GM12878 (cell line): ENCODE measurements around the gene TWIST1.

ENCODE experiments used
- ATF3 ChIP-seq: IDR thresholded peaks from 2 replicates; pipeline ENCODE4 v1.6.1; 2011; ENCODE audit warnings: low read depth, mild to moderate bottlenecking, low read length, moderate library complexity, borderline replicate concordance; ENCODE audit errors: extremely low read depth
- CHD2 ChIP-seq: IDR thresholded peaks from 2 replicates; pipeline ENCODE4 v1.6.1; 2011; ENCODE audit warnings: low read depth, low read length, improper control_type of control experiment, borderline replicate concordance
- KDM1A ChIP-seq: fragments of 200-600 bp; sonication (generic); IDR thresholded peaks from 2 replicates; pipeline ENCODE4 v1.6.1; 2016; ENCODE audit warnings: borderline replicate concordance
- LARP7 ChIP-seq: fragments of 450-650 bp; IDR thresholded peaks from 2 replicates; pipeline ENCODE4 v1.6.1; 2017; ENCODE audit warnings: mild to moderate bottlenecking
- PRDM15 ChIP-seq: fragments of 450-650 bp; formaldehyde crosslinking; IDR thresholded peaks from 2 replicates; pipeline ENCODE4 v1.4.0; 2020; ENCODE audit warnings: mild to moderate bottlenecking, moderate library complexity
- YY1 ChIP-seq: IDR thresholded peaks from 2 replicates; pipeline ENCODE4 v1.6.1; 2011; ENCODE audit warnings: low read depth, mild to moderate bottlenecking, low read length
- ZBTB33 ChIP-seq: fragments of 450-650 bp; IDR thresholded peaks from 2 replicates; pipeline ENCODE4 v1.6.1; 2017; ENCODE audit warnings: mild to moderate bottlenecking
- TF ChIP-seq, protein P1 (sequence below): fragments of 450-650 bp; IDR thresholded peaks from 2 replicates; pipeline ENCODE4 v1.6.1; 2017; ENCODE audit warnings: mild to moderate bottlenecking, moderate library complexity
- TF ChIP-seq, protein P2 (sequence below), 3 experiments: IDR thresholded peaks in 2 of 3; conservative IDR thresholded peaks in 1 of 3; 2 replicates each; pipeline ENCODE4 v1.5.1; 2011; ENCODE audit warnings: low read depth in 3 of 3, low read length in 3 of 3, mild to moderate bottlenecking in 3 of 3, control low read depth in 2 of 3, moderate library complexity in 2 of 3, inconsistent platforms in 1 of 3, mixed read lengths in 1 of 3; ENCODE audit not compliant: control insufficient read depth in 2 of 3, insufficient read depth in 1 of 3; ENCODE audit errors: extremely low read depth in 1 of 3
- TF ChIP-seq, protein P3 (sequence below): fragments of 450-650 bp; conservative IDR thresholded peaks from 2 replicates; pipeline ENCODE4 v1.6.1; 2017; ENCODE audit warnings: mild to moderate bottlenecking, moderate library complexity

GRCh38 chr7:19107081-19107355 is 10.4 kb downstream of the TWIST1 start:
- TF ChIP-seq CHD2 = no peak
- no peak for TF ChIP-seq ZBTB33
- TF ChIP-seq LARP7 = no peak
- TF ChIP-seq, protein P1, sequence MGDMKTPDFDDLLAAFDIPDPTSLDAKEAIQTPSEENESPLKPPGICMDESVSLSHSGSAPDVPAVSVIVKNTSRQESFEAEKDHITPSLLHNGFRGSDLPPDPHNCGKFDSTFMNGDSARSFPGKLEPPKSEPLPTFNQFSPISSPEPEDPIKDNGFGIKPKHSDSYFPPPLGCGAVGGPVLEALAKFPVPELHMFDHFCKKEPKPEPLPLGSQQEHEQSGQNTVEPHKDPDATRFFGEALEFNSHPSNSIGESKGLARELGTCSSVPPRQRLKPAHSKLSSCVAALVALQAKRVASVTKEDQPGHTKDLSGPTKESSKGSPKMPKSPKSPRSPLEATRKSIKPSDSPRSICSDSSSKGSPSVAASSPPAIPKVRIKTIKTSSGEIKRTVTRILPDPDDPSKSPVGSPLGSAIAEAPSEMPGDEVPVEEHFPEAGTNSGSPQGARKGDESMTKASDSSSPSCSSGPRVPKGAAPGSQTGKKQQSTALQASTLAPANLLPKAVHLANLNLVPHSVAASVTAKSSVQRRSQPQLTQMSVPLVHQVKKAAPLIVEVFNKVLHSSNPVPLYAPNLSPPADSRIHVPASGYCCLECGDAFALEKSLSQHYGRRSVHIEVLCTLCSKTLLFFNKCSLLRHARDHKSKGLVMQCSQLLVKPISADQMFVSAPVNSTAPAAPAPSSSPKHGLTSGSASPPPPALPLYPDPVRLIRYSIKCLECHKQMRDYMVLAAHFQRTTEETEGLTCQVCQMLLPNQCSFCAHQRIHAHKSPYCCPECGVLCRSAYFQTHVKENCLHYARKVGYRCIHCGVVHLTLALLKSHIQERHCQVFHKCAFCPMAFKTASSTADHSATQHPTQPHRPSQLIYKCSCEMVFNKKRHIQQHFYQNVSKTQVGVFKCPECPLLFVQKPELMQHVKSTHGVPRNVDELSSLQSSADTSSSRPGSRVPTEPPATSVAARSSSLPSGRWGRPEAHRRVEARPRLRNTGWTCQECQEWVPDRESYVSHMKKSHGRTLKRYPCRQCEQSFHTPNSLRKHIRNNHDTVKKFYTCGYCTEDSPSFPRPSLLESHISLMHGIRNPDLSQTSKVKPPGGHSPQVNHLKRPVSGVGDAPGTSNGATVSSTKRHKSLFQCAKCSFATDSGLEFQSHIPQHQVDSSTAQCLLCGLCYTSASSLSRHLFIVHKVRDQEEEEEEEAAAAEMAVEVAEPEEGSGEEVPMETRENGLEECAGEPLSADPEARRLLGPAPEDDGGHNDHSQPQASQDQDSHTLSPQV = no peak
- TF ChIP-seq, protein P2, sequence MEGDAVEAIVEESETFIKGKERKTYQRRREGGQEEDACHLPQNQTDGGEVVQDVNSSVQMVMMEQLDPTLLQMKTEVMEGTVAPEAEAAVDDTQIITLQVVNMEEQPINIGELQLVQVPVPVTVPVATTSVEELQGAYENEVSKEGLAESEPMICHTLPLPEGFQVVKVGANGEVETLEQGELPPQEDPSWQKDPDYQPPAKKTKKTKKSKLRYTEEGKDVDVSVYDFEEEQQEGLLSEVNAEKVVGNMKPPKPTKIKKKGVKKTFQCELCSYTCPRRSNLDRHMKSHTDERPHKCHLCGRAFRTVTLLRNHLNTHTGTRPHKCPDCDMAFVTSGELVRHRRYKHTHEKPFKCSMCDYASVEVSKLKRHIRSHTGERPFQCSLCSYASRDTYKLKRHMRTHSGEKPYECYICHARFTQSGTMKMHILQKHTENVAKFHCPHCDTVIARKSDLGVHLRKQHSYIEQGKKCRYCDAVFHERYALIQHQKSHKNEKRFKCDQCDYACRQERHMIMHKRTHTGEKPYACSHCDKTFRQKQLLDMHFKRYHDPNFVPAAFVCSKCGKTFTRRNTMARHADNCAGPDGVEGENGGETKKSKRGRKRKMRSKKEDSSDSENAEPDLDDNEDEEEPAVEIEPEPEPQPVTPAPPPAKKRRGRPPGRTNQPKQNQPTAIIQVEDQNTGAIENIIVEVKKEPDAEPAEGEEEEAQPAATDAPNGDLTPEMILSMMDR (IDR thresholded peaks at IDR 0.05 in 2 of 3, conservative IDR thresholded peaks at IDR 0.05 in 1 of 3; ENCODE audit: control insufficient read depth in 2 of 3, extremely low read depth in 1 of 3, insufficient read depth in 1 of 3, low read depth in 3 of 3, low read length in 3 of 3) = no peak
- TF ChIP-seq YY1 = no peak
- no peak for TF ChIP-seq ATF3
- TF ChIP-seq PRDM15 (CRISPR knock-in tag) = no peak
- TF ChIP-seq KDM1A = no peak
- TF ChIP-seq, protein P3, sequence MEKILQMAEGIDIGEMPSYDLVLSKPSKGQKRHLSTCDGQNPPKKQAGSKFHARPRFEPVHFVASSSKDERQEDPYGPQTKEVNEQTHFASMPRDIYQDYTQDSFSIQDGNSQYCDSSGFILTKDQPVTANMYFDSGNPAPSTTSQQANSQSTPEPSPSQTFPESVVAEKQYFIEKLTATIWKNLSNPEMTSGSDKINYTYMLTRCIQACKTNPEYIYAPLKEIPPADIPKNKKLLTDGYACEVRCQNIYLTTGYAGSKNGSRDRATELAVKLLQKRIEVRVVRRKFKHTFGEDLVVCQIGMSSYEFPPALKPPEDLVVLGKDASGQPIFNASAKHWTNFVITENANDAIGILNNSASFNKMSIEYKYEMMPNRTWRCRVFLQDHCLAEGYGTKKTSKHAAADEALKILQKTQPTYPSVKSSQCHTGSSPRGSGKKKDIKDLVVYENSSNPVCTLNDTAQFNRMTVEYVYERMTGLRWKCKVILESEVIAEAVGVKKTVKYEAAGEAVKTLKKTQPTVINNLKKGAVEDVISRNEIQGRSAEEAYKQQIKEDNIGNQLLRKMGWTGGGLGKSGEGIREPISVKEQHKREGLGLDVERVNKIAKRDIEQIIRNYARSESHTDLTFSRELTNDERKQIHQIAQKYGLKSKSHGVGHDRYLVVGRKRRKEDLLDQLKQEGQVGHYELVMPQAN = no peak
